HG02759 (cell line): ENCODE data around the gene APBB2.
A peak's percentile ranks its signal among the peaks of the same experiment; 100 is the strongest.
"Not testable (repeated sequence)": the region's sequence is repeated elsewhere in the genome, so short reads cannot be mapped to it uniquely, and the experiment has no call there.

Experiments used
- ATAC-seq: cut with Tn5 transposase; IDR thresholded peaks from one replicate; pipeline ENCODE4 v1.9.1; 2021; ENCODE audit warnings: mild to moderate bottlenecking, moderate library complexity; ENCODE audit not compliant: unreplicated experiment

The APBB2 gene

GRCh38 chr4:40916880-40917279 lies 297.5 kb downstream of the APBB2 start:
- ATAC-seq: peak; percentile 89

GRCh38 chr4:40916218-40916555 lies 298.2 kb downstream of the APBB2 start:
- no peak for ATAC-seq

- ATAC-seq: no peak
Measured at GRCh38 chr4:40915318-40916217, 298.8 kb downstream of the APBB2 start.

GRCh38 chr4:40912460-40913184 lies 301.7 kb downstream of the APBB2 start:
- no peak for ATAC-seq

GRCh38 chr4:40910706-40911105 lies 303.6 kb downstream of the APBB2 start:
- ATAC-seq: no peak

- no peak for ATAC-seq
Measured at GRCh38 chr4:40909363-40909876, 304.9 kb downstream of the APBB2 start.

GRCh38 chr4:40908702-40909362 lies 305.5 kb downstream of the APBB2 start:
- ATAC-seq: peak; percentile 95

- ATAC-seq: peak; percentile 11
Measured at GRCh38 chr4:40908297-40908696, 306.0 kb downstream of the APBB2 start.

GRCh38 chr4:40905414-40905813 lies 308.9 kb downstream of the APBB2 start:
- ATAC-seq: no peak

GRCh38 chr4:40900531-40900930 lies 313.8 kb downstream of the APBB2 start:
- not testable (repeated sequence) for ATAC-seq

GRCh38 chr4:40897557-40898203 lies 316.7 kb downstream of the APBB2 start:
- peak; percentile 80 for ATAC-seq

- ATAC-seq: no peak
Measured at GRCh38 chr4:40890764-40891163, 323.6 kb downstream of the APBB2 start.

- no peak for ATAC-seq
Measured at GRCh38 chr4:40890199-40890598, 324.1 kb downstream of the APBB2 start.

- ATAC-seq: no peak
Measured at GRCh38 chr4:40888933-40889332, 325.4 kb downstream of the APBB2 start.

GRCh38 chr4:40887764-40888131 lies 326.6 kb downstream of the APBB2 start:
- ATAC-seq: no peak

GRCh38 chr4:40886931-40887763 lies 327.2 kb downstream of the APBB2 start:
- no peak for ATAC-seq

GRCh38 chr4:40881851-40882250 lies 332.5 kb downstream of the APBB2 start:
- ATAC-seq: no peak

GRCh38 chr4:40881096-40881495 lies 333.2 kb downstream of the APBB2 start:
- no peak for ATAC-seq

GRCh38 chr4:40878548-40879055 lies 335.7 kb downstream of the APBB2 start:
- no peak for ATAC-seq

- ATAC-seq: no peak
Measured at GRCh38 chr4:40877081-40877480, 337.3 kb downstream of the APBB2 start.
